ENCODE measurements around the gene B3GLCT.

DNA sequence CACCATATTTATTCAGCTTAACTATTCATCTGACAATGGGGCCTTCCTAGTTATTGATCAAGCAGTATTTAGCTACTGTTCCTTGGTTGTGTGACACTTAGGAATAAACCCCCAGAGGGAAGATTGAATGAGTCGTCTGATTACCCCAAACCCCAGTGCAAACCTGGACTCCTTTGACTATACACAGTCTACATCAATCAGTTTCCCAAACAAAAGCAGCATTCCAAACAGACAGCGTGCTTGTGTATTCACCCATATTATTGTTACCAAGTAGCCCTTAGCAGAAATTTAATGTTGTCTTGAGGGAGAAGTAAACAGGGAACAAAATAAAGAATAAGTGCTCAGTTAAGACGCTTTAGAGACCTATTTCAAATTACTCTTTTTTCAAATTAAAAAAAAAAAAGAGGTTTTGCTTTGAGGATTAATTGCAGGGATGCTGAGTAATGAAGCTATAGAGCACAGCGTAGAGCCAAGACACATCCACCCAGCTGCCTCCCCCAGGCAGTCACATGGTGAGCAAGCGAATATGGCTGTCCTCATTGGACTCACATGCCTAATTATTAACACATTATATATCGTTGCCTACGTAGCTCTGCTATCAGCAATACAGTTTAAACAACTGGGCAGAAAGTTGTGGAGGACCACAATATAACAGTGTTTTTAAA is 14.7 kb upstream of the B3GLCT start:
- TF ChIP-seq, protein P1, sequence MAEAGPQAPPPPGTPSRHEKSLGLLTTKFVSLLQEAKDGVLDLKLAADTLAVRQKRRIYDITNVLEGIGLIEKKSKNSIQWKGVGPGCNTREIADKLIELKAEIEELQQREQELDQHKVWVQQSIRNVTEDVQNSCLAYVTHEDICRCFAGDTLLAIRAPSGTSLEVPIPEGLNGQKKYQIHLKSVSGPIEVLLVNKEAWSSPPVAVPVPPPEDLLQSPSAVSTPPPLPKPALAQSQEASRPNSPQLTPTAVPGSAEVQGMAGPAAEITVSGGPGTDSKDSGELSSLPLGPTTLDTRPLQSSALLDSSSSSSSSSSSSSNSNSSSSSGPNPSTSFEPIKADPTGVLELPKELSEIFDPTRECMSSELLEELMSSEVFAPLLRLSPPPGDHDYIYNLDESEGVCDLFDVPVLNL (IDR thresholded peaks at IDR 0.05; ENCODE audit: low read depth, low read length) = no peak
- TF ChIP-seq POLR2AphosphoS5 (IDR thresholded peaks at IDR 0.05; ENCODE audit: low read length) (no peak), BHLHE40 (IDR thresholded peaks at IDR 0.05; ENCODE audit: borderline replicate concordance in 1 of 2, low read depth in 2 of 2, low read length in 1 of 2) (no peak), NR2C2 (IDR thresholded peaks at IDR 0.05; ENCODE audit: borderline replicate concordance, control insufficient read depth, insufficient read length, low read depth) (no peak), GABPA (IDR thresholded peaks at IDR 0.05; ENCODE audit: low read depth) (no peak), MYC (IDR thresholded peaks at IDR 0.05; ENCODE audit: insufficient read depth, insufficient read length, insufficient replicate concordance, low read length, severe bottlenecking) (no peak)
- TF ChIP-seq, protein P2, sequence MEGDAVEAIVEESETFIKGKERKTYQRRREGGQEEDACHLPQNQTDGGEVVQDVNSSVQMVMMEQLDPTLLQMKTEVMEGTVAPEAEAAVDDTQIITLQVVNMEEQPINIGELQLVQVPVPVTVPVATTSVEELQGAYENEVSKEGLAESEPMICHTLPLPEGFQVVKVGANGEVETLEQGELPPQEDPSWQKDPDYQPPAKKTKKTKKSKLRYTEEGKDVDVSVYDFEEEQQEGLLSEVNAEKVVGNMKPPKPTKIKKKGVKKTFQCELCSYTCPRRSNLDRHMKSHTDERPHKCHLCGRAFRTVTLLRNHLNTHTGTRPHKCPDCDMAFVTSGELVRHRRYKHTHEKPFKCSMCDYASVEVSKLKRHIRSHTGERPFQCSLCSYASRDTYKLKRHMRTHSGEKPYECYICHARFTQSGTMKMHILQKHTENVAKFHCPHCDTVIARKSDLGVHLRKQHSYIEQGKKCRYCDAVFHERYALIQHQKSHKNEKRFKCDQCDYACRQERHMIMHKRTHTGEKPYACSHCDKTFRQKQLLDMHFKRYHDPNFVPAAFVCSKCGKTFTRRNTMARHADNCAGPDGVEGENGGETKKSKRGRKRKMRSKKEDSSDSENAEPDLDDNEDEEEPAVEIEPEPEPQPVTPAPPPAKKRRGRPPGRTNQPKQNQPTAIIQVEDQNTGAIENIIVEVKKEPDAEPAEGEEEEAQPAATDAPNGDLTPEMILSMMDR (IDR thresholded peaks at IDR 0.05 in 2 of 3, conservative IDR thresholded peaks at IDR 0.05 in 1 of 3; ENCODE audit: control insufficient read depth in 2 of 3, extremely low read depth in 1 of 3, insufficient read depth in 1 of 3, low read depth in 3 of 3, low read length in 3 of 3) = no peak
